ENCODE measurements around the gene GPR135. TPM values are rescaled to one million over a fixed set of nuclear protein-coding genes. Genes with fewer than 3 reads are reported as not detected.
"Not testable (repeated sequence)": the region's sequence is repeated elsewhere in the genome, so short reads cannot be mapped to it uniquely, and the experiment has no call there.

Gene GPR135
- total RNA-seq, 1 donor from 2014 or later = 3.2 TPM

DNA sequence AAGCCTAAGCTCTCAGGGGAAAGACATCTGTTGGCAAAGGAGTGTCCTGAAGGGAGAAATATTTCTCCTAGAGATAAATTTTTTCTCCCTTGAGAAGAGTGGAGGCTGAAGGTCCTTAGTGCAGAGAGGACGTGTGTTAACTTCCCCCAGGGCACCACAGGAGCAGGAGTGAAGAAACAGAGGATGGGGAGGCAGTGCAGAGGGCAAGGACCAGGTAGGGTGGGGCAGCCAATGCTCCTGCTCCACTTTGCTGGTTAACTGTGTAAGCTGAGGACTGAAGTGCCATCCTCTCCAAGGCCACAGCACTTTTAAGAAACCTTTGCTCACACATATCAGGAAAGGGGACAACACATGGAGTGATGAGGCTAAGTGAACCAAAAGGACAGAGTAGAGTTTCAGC lies 15.0 kb upstream of the GPR135 start:
- DNase-seq (ENCODE audit: low spot score) = no peak
- intact Hi-C loops (cut with DNase I) = loop anchor here (10.0 kb wide), 1 partner anchor 685 kb away; the partner anchor contains the start of gene DHRS7

- intact Hi-C loops (cut with DNase I) = no loop called here
- DNase-seq (ENCODE audit: low spot score) = no peak
Measured at GRCh38 chr14:59478540-59478939, 13.4 kb upstream of the GPR135 start.

DNA sequence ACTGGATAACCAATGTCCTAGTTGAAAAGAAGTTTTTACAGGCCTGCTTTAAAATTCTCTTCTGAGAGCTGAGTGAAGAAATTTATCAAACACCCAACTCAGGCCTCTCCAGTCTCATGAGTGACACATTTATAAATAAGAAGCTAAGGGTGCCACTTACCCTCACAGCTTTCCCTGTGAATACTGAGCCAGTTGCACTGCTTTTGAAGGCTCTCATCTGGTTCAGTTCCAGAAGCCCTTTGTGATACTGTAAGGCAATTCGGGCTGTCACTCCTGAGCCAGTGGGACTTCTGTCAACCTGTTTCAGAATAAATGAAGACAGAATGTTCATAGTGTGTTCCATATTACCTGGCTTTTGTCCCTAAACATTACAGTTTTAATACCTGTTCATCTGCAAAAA lies 10.5 kb upstream of the GPR135 start:
- intact Hi-C loops (cut with DNase I) = no loop called here

DNA sequence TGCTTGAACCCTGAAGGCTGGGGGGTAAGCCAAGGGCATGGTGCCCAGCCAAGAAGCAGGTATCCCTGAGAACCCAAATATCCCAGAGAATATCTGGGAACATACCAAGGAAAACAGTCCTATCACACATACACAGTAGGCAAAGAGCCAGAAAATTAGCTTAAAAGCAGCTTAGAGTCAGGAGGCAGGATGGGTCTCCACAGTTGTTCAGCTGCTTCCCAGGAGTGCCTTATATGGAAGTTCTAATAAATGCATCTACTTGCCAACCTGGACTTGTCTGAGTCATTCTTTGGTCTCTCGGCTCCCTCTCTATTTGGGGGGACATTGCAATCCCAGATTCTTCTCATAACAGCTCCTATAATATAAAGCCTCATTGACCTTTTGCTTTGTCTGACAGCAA lies 9.0 kb upstream of the GPR135 start:
- no peak for DNase-seq (ENCODE audit: low spot score)
- intact Hi-C loops (cut with DNase I) = no loop called here

More for the DNA sequence above, 10.5 kb upstream of the GPR135 start:
- DNase-seq (ENCODE audit: low spot score) = no peak

DNA sequence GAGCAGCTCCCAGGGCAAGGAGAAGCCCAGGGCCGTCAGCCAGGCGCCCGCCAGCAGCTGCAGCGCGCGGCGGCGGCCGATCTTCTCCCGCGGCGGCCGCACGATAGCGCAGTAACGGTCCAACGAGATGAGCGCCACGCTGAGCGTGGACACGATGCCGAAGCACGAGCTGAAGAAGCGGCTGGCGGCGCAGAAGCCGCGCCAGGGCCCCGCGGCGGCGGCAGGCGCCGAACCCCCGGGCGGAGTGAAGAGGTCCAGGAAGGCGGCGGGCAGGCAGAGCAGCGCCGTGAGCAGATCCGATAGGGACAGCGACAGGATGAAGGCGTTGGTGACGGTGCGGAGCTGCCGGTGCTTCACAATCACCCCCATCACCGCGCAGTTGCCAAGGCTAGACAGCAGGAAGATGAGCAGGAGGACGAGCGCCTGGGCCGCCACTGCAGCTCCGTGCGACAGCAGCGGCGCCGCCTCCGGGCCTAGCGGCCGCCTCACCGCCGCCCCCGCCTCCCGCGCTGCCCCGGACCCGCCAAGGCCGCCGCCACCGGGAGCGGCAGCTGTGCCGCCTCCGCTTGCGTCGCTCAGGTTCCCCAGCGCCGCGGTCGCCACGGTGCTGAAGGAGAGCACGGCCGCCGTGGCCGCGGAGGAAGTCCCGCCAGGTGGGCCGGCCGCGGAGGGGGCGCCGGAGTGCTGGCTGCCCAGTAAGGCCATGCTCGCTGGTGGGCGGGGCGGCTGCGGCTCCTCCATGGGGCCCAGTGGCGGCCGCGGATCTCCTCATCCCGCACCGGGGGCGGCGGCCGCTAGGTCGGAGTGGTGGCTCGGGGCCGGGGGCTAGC lies 479 bp downstream of the GPR135 start:
- intact Hi-C loops (cut with DNase I) = loop anchor here (2.0 kb wide), 1 partner anchor 18 kb away; no protein-coding TSS in a partner anchor
- peak; percentile 78 for DNase-seq (ENCODE audit: low spot score)

- intact Hi-C loops (cut with DNase I) = loop anchor here (2.0 kb wide), 1 partner anchor 19 kb away; no protein-coding TSS in a partner anchor
Measured at GRCh38 chr14:59463787-59464485, 1.2 kb downstream of the GPR135 start.

GRCh38 chr14:59461891-59462290 lies 3.3 kb downstream of the GPR135 start:
- no peak for DNase-seq (ENCODE audit: low spot score)
- intact Hi-C loops (cut with DNase I) = no loop called here

More at GRCh38 chr14:59463787-59464485, 1.2 kb downstream of the GPR135 start:
- no peak for DNase-seq (ENCODE audit: low spot score)

- intact Hi-C loops (cut with DNase I) = no loop called here
- no peak for DNase-seq (ENCODE audit: low spot score)
Measured at GRCh38 chr14:59460378-59460777, 4.8 kb downstream of the GPR135 start.

GRCh38 chr14:59458486-59458885 lies 6.7 kb downstream of the GPR135 start:
- intact Hi-C loops (cut with DNase I) = no loop called here
- no peak for DNase-seq (ENCODE audit: low spot score)

DNA sequence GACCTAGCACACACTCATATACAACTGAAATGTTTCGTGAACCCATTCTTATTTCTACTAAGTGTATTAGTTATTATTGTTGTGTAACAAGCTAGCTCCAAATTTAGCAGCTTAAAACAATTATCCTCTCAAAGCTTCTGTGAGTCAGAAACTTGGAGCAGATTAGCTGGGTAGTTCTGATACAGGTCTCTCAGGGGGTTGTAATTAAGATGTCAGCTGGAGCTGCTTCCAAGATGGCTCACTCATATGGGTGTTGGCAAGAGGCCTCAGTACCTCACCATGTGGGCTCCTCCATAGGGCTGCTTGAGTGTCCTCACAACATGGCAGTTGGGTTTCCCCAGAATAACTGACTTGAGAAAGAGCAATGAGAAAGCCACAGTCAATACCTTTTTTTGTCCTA lies 9.8 kb downstream of the GPR135 start:
- intact Hi-C loops (cut with DNase I) = no loop called here
- DNase-seq (ENCODE audit: low spot score) = no peak

- intact Hi-C loops (cut with DNase I) = no loop called here
- no peak for DNase-seq (ENCODE audit: low spot score)
Measured at GRCh38 chr14:59454139-59454538, 11.0 kb downstream of the GPR135 start.

DNA sequence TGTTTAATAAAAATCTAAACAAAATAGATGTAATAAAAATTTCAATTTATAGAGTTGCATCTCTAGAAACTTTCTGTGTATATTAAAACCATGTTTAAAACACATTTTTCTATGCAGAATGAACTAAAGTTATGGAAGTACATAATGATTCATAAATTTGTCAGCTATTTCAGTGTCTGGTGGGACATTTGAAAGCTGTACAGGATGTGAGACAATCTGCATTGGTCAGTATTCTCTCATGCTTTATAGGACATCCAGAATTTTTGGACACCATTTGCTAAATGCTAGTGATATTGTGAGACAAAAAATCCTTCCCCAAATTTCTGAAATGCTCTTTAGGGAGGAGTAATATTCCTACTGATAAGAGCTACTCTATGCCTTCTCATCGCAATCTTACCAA lies 13.3 kb downstream of the GPR135 start:
- intact Hi-C loops (cut with DNase I) = no loop called here
- DNase-seq (ENCODE audit: low spot score) = no peak

- intact Hi-C loops (cut with DNase I) = no loop called here
- no peak for DNase-seq (ENCODE audit: low spot score)
Measured at GRCh38 chr14:59450716-59451115, 14.5 kb downstream of the GPR135 start.

GRCh38 chr14:59448673-59449072 lies 16.5 kb downstream of the GPR135 start:
- intact Hi-C loops (cut with DNase I) = loop anchor here (10.0 kb wide), 1 partner anchor 424 kb away; no protein-coding TSS in a partner anchor
- not testable (repeated sequence) for DNase-seq (ENCODE audit: low spot score)

DNA sequence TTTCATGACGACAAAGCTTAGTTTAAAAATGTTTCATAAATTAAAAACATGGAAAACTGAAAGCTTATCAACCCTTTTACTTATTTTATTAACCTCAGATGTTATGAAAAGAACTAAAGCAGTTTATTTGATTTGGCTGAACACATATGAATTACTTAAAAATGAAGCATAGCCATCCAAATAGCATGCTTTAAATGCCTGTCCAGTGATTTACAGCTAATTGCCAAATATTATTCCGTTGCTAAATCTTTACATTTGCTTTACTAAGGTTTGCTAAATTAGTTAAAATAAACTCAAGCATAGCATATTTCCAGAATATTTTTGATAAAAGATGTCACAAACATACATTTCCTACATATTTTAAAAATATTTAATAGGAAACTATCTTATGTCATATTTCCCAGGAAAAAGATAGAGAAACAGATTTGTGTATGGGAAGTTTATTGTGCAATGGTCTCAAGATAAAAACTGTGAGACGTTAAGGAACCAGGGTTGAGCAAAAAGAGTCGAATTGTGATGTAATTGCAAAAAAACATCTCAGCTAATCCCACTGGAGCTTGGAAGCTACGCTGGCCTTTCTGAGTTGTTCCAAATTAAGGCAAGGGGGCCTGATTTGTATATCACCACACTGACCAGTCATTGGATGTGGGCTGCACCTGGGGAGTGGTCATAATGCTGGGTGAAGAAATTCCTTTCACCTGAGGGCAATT lies 25.8 kb downstream of the GPR135 start:
- DNase-seq (ENCODE audit: low spot score) = no peak
- intact Hi-C loops (cut with DNase I) = no loop called here

GRCh38 chr14:59438195-59438647 lies 27.0 kb downstream of the GPR135 start:
- intact Hi-C loops (cut with DNase I) = no loop called here

DNA sequence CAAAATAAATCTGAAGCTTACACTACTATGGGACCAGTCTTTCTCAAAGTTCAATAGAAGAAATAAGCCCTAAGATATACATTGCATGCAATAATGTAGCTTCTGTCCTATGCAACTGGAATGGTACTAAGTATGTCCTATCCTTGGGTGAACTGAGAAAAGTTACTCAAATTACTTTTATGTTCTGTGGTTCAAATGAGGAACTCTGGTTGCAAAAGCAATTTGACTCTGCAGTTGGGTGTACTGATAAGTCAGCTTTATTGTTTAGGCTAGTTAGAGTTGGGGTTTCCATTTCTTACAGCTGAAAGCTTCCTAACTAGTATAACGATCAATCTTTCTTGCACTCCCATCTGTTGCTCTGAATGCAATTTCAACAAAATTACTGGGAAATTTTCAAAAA lies 29.2 kb downstream of the GPR135 start:
- intact Hi-C loops (cut with DNase I) = no loop called here

More at GRCh38 chr14:59438195-59438647, 27.0 kb downstream of the GPR135 start:
- no peak for DNase-seq (ENCODE audit: low spot score)

DNA sequence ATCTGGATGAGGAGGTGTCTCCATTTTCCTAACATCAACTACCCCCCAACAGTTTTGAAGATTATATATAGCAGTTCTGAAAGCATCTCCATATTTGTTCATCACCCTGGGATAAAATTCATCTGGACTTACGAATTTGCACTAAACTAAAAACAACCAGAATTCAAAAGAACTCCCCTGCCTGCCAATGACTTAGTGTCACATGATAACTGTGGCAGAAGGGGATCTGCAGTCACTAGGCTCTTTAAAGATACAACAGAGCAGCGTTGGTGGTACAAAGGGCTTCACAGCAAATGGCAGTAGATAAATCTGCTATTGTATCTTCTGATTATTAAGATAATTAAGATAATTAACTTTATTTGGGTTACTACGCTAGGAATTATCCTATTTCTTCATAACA lies 30.1 kb downstream of the GPR135 start:
- intact Hi-C loops (cut with DNase I) = no loop called here

More for the DNA sequence above, 29.2 kb downstream of the GPR135 start:
- DNase-seq (ENCODE audit: low spot score) = no peak

DNA sequence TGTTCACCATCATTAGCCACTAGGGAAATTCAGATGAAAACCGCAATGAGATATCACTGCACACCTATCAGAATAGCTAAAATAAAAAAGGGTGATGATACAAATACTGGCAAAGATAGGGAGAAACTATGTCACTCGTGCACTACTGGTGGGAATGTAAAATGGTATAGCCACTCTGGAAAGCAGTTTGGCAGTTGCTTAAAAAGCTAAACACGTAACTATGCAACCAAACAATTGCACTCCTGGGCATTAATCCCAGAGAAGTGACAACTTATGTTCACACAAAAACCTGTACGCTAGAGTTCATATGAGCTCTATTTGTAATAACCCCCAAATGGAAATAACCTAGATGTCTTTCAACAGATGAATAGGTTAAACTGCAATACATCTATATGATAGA lies 35.4 kb downstream of the GPR135 start:
- intact Hi-C loops (cut with DNase I) = loop anchor here (5.0 to 10.0 kb wide), 2 partner anchors 97 to 295 kb away; no protein-coding TSS in a partner anchor
- DNase-seq (ENCODE audit: low spot score) = no peak

More for the DNA sequence above, 30.1 kb downstream of the GPR135 start:
- DNase-seq (ENCODE audit: low spot score) = no peak

DNA sequence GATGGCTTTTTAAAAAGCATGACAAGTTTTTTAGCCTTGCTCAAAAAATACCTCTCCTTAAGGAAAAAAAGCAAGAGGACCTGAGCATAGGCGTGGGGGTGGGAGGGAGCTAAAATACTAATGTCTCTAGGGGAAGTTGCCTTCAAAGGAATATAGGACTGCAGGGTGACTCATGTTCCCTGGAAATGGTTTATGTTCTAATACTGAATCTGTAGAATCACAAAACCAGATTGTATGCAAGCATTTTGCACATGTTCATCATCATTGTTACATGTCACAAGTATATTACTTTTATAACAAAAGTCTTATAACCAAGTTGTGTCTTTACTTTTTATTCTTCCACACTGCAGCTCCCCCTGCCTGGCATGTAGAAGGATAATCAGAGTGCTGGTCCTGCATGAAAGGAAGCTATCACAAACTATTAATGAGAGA lies 36.6 kb downstream of the GPR135 start:
- no peak for DNase-seq (ENCODE audit: low spot score)
- intact Hi-C loops (cut with DNase I) = loop anchor here (5.0 to 10.0 kb wide), 2 partner anchors 96 to 294 kb away; no protein-coding TSS in a partner anchor
